ENCODE results near the gene ADRB2. TPM values are rescaled to one million over a fixed set of nuclear protein-coding genes. Genes with fewer than 3 reads are reported as not detected.

ADRB2 gene
- total RNA-seq, result under 0.01 and 0.32 TPM in 2 replicates

GRCh38 chr5:148826053-148826738 lies at the start of gene ADRB2:
Gene ADRB2 (plus strand): TSS chr5:148826611. CDS start chr5:148826832, 221 bp downstream.

Other genes starting within 250 kb of the ADRB2 start
- gene HTR4, start 172.1 kb upstream of the ADRB2 start, total RNA-seq, result not detected in 2 replicates
- gene SH3TC2, start 236.5 kb downstream of the ADRB2 start, total RNA-seq, result 0.34 and 3.6 TPM in 2 replicates